ENCODE data around the gene GALNS.
"Not testable (repeated sequence)": the region's sequence is repeated elsewhere in the genome, so short reads cannot be mapped to it uniquely, and the experiment has no call there.

GALNS gene

GRCh38 chr16:88896238-88897070, 39.7 kb upstream of the GALNS start:
- no peak overlapping the region for H3K4me2 ChIP-seq (ENCODE audit: low read length)
- no peaks in the 10 kb centered on the region for H3K9me3 ChIP-seq (replicated peaks; ENCODE audit: low read length)
- H3K4me1 ChIP-seq (ENCODE audit: control insufficient read depth, insufficient read depth, low read length), result no peaks in the 10 kb centered on the region
- no peak overlapping the region for H3K4me3 ChIP-seq (ENCODE audit: low read length)
- H3K9ac ChIP-seq (ENCODE audit: low read depth, low read length), result no peak overlapping the region
- no peaks in the 10 kb centered on the region for H3K36me3 ChIP-seq (ENCODE audit: insufficient read depth, low read length)
- H3K27me3 ChIP-seq (ENCODE audit: control insufficient read depth, insufficient read depth, low read length), result peaks cover 22% of the 10 kb centered on the region

- no peak overlapping the region for H3K9ac ChIP-seq (ENCODE audit: low read depth, low read length)
- peaks cover 18% of the 10 kb centered on the region for H3K27me3 ChIP-seq (ENCODE audit: control insufficient read depth, insufficient read depth, low read length)
- no peaks in the 10 kb centered on the region for H3K4me1 ChIP-seq (ENCODE audit: control insufficient read depth, insufficient read depth, low read length)
- no peak overlapping the region for H3K4me3 ChIP-seq (ENCODE audit: low read length)
- no peaks in the 10 kb centered on the region for H3K9me3 ChIP-seq (replicated peaks; ENCODE audit: low read length)
- no peak overlapping the region for H3K4me2 ChIP-seq (ENCODE audit: low read length)
- no peaks in the 10 kb centered on the region for H3K36me3 ChIP-seq (ENCODE audit: insufficient read depth, low read length)
These were observed 38.6 kb upstream of the GALNS start for GRCh38 chr16:88895335-88895734.

GRCh38 chr16:88894681-88895300, 38.0 kb upstream of the GALNS start:
- Histone ChIP-seq H3K4me3 (ENCODE audit: low read length) (no peak overlapping the region), H3K4me2 (ENCODE audit: low read length) (no peak overlapping the region), H3K4me1 (ENCODE audit: control insufficient read depth, insufficient read depth, low read length) (no peaks in the 10 kb centered on the region), H3K36me3 (ENCODE audit: insufficient read depth, low read length) (no peaks in the 10 kb centered on the region), H3K9me3 (replicated peaks; ENCODE audit: low read length) (no peaks in the 10 kb centered on the region), H3K9ac (ENCODE audit: low read depth, low read length) (no peak overlapping the region), H3K27me3 (ENCODE audit: control insufficient read depth, insufficient read depth, low read length) (peaks cover 14% of the 10 kb centered on the region)

- not testable (repeated sequence) for H3K36me3 ChIP-seq (ENCODE audit: insufficient read depth, low read length); H3K4me2 ChIP-seq (ENCODE audit: low read length); H3K9ac ChIP-seq (ENCODE audit: low read depth, low read length); H3K4me1 ChIP-seq (ENCODE audit: control insufficient read depth, insufficient read depth, low read length); H3K4me3 ChIP-seq (ENCODE audit: low read length); H3K27me3 ChIP-seq (ENCODE audit: control insufficient read depth, insufficient read depth, low read length); H3K9me3 ChIP-seq (replicated peaks; ENCODE audit: low read length)
These were observed 37.5 kb upstream of the GALNS start for GRCh38 chr16:88894266-88894665.

DNA sequence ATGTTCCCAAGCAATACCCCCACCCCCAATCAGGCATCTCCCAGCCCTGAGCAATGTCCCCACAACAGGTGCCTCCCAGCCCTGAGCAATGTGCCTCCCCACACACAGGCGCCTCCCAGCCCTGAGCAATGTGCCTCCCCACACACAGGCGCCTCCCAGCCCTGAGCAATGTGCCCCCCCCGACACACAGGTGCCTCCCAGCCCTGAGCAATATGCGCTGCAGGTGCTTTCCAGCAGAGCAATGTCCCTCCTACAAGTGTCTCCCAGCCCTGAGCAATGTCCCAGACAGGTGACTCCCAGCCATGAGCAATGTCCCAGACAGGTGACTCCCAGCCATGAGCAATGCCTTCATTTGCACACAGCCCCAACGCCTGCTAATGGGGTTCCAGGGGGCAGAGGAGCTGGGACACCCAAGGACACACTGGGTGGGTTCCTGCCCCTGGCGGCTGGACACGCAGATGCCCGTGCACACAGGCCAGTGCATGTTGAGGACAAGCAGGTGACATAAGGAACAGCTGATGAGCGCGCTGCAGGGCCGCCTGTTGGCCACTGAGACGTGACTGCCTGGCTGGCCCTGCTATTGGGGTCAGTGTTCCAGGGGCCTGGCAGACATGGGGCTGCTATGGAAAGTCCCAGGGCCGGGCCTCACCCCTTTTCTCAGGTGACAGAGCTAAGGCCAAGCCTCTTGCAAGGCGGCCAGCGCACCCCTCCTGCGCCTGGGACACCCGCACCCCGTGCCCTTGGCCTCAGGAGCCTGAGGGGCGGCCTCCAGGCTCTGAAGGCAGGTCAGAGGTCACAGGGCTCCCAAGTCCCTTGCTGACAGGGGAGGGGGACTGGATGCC, 36.6 kb upstream of the GALNS start:
- Histone ChIP-seq H3K4me3 (ENCODE audit: low read length) (no peak overlapping the region), H3K4me1 (ENCODE audit: control insufficient read depth, insufficient read depth, low read length) (no peaks in the 10 kb centered on the region), H3K4me2 (ENCODE audit: low read length) (no peak overlapping the region), H3K36me3 (ENCODE audit: insufficient read depth, low read length) (no peaks in the 10 kb centered on the region), H3K9ac (ENCODE audit: low read depth, low read length) (no peak overlapping the region), H3K27me3 (ENCODE audit: control insufficient read depth, insufficient read depth, low read length) (peaks cover 7% of the 10 kb centered on the region), H3K9me3 (replicated peaks; ENCODE audit: low read length) (no peaks in the 10 kb centered on the region)

DNA sequence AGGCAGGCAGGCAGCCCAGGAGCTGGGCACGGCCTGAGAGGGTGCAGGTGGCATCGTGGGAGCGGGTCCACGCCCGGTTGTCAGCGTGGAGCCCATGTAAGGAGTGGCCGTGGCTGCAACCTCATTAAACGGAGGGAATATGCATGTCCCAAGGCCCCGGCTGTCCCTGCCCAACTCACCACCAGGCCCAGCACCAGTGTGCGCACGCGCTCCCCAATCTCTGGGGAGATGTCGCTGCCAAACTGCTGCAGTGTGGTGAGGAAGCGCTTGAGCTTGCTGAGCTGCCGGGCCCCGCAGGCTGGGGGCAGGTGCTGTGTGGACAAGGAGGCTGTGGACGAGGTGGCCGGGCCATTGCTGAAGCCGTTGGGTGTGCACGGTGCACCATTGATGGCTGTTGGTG, 35.3 kb upstream of the GALNS start:
- Histone ChIP-seq H3K9me3 (replicated peaks; ENCODE audit: low read length) (no peaks in the 10 kb centered on the region), H3K4me2 (ENCODE audit: low read length) (no peak overlapping the region), H3K27me3 (ENCODE audit: control insufficient read depth, insufficient read depth, low read length) (peaks cover 10% of the 10 kb centered on the region), H3K4me3 (ENCODE audit: low read length) (no peak overlapping the region), H3K36me3 (ENCODE audit: insufficient read depth, low read length) (no peaks in the 10 kb centered on the region), H3K4me1 (ENCODE audit: control insufficient read depth, insufficient read depth, low read length) (peaks cover 6% of the 10 kb centered on the region), H3K9ac (ENCODE audit: low read depth, low read length) (no peak overlapping the region)

DNA sequence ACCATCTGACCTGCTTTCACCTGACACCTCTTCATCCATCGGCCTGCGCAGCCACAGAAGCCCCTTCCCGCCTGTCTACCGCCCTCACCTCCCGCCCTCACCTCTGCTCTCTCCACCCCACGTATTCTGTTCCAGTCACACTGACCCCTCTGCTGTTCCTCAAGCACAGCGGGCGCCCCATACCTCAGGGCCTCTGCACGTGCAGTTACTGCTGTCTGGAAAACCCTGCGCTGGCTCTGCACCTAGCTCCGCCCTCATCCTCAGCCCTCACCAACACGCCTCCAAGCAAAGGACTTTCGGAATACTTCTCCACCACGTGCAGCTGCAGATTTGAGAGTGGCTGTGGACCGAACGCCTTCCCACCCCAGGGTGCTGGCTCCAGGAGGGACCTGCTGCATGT, 34.3 kb upstream of the GALNS start:
- H3K4me2 ChIP-seq (ENCODE audit: low read length), result no peak overlapping the region
- no peaks in the 10 kb centered on the region for H3K9me3 ChIP-seq (replicated peaks; ENCODE audit: low read length)
- no peak overlapping the region for H3K9ac ChIP-seq (ENCODE audit: low read depth, low read length)
- H3K4me3 ChIP-seq (ENCODE audit: low read length), result no peak overlapping the region
- H3K27me3 ChIP-seq (ENCODE audit: control insufficient read depth, insufficient read depth, low read length), result peaks cover 16% of the 10 kb centered on the region
- no peaks in the 10 kb centered on the region for H3K36me3 ChIP-seq (ENCODE audit: insufficient read depth, low read length)
- peaks cover 11% of the 10 kb centered on the region for H3K4me1 ChIP-seq (ENCODE audit: control insufficient read depth, insufficient read depth, low read length)

- not testable (repeated sequence) for H3K36me3 ChIP-seq (ENCODE audit: insufficient read depth, low read length)
- H3K27me3 ChIP-seq (ENCODE audit: control insufficient read depth, insufficient read depth, low read length), result peaks cover 16% of the 10 kb centered on the region
These were observed 33.1 kb upstream of the GALNS start for GRCh38 chr16:88889702-88890352.

GRCh38 chr16:88888461-88889387, 32.0 kb upstream of the GALNS start:
- Histone ChIP-seq H3K4me1 (ENCODE audit: control insufficient read depth, insufficient read depth, low read length) (peaks cover 11% of the 10 kb centered on the region), H3K36me3 (ENCODE audit: insufficient read depth, low read length) (no peaks in the 10 kb centered on the region), H3K4me2 (ENCODE audit: low read length) (no peak overlapping the region), H3K9me3 (replicated peaks; ENCODE audit: low read length) (no peaks in the 10 kb centered on the region), H3K27me3 (ENCODE audit: control insufficient read depth, insufficient read depth, low read length) (peaks cover 16% of the 10 kb centered on the region), H3K4me3 (ENCODE audit: low read length) (no peak overlapping the region), H3K9ac (ENCODE audit: low read depth, low read length) (no peak overlapping the region)

More at GRCh38 chr16:88889702-88890352, 33.1 kb upstream of the GALNS start:
- peaks cover 11% of the 10 kb centered on the region for H3K4me1 ChIP-seq (ENCODE audit: control insufficient read depth, insufficient read depth, low read length)
- H3K9me3 ChIP-seq (replicated peaks; ENCODE audit: low read length); H3K4me2 ChIP-seq (ENCODE audit: low read length); H3K4me3 ChIP-seq (ENCODE audit: low read length); H3K9ac ChIP-seq (ENCODE audit: low read depth, low read length): not testable (repeated sequence)

DNA sequence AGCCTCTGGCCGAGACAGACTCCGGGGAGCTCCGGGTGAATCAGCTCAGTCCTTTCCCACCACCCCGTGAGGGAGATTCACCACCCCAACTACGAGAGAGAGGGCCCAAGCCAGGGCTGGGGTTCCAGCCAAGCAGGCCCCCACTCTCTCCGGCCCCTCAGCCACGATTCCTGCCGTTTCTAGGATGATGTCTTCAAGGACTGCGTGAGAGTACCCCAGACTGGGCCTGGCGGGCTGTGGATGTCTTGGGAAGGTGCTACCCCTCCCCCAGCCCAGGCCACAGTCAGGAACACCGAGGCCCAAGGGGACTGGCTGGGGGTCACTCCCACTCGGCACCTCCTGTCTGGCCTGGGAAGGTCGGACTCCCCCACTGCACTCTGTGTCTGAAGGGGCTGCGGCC, 31.3 kb upstream of the GALNS start:
- Histone ChIP-seq H3K27me3 (ENCODE audit: control insufficient read depth, insufficient read depth, low read length) (peaks cover 16% of the 10 kb centered on the region), H3K9ac (ENCODE audit: low read depth, low read length) (no peak overlapping the region), H3K4me2 (ENCODE audit: low read length) (no peak overlapping the region), H3K4me3 (ENCODE audit: low read length) (no peak overlapping the region), H3K4me1 (ENCODE audit: control insufficient read depth, insufficient read depth, low read length) (peaks cover 15% of the 10 kb centered on the region), H3K9me3 (replicated peaks; ENCODE audit: low read length) (no peaks in the 10 kb centered on the region), H3K36me3 (ENCODE audit: insufficient read depth, low read length) (no peaks in the 10 kb centered on the region)
